ENCODE results near the gene DENND4B. TPM values are rescaled to one million over a fixed set of nuclear protein-coding genes. Genes with fewer than 3 reads are reported as not detected.

Gene DENND4B
- total and polyA plus RNA-seq, 9 of the 15 experiments (the other 6 are each of a cell fraction or from before 2014, with no cell fraction given) = 9.5 to 80.5 (median 23.1) TPM

DNA sequence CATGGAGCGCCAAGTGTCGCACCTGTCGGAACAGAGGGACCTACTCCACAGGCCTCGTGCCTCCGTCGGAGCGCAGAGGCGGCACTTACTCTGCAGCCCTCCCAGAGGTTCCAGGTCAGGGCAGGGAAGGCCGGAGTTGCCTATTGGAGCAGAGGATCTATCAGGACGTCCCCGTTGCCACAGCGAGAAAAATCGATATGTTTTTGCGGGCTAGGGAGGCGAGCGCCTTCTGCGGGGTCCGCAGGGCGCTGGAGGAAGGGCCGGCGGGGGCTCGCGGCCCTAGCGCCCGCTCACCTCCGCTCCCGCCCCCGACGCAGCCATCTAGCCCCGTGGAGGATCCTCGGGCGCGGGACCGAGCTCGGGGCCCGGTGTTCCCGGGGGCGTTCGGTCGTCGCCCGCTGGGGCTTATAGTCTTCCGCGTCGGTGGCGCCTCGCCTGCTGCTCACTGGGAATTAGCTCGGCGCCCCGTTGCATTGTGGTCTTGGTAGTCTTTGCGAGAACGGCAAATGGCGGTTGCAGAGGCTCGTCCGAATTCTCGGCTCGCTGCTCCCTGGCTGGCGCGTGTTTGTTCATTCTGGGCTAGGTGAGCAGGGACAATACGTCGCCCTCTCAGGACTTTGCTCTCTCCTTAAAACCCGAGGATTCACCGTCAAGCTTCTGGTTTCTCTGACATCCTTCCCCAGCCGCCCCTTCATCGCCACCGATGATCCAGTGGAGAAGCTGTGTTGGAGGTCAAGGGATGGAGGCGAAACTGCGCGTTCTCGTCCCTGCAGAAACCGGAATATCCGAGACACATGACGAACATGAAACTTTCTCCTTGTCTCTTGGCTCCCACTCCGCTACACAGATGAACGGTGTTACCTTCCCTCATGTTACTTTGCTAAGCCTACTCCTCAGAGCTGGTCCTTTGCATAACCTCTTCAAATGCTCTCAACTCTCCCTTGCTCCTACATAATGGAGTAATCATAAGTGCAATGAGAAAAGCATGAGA, 31.0 kb upstream of the DENND4B start, which contains the start of gene JTB (continued):
- TF ChIP-seq, protein P1, sequence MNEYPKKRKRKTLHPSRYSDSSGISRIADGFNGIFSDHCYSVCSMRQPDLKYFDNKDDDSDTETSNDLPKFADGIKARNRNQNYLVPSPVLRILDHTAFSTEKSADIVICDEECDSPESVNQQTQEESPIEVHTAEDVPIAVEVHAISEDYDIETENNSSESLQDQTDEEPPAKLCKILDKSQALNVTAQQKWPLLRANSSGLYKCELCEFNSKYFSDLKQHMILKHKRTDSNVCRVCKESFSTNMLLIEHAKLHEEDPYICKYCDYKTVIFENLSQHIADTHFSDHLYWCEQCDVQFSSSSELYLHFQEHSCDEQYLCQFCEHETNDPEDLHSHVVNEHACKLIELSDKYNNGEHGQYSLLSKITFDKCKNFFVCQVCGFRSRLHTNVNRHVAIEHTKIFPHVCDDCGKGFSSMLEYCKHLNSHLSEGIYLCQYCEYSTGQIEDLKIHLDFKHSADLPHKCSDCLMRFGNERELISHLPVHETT (CRISPR knock-in tag; conservative IDR thresholded peaks at IDR 0.05 in 1 of 2, IDR thresholded peaks at IDR 0.05 in 1 of 2) = peak in 1 of 2 experiments; percentile 90; a peak in 2 of 4 replicates
- TF ChIP-seq, protein P2, sequence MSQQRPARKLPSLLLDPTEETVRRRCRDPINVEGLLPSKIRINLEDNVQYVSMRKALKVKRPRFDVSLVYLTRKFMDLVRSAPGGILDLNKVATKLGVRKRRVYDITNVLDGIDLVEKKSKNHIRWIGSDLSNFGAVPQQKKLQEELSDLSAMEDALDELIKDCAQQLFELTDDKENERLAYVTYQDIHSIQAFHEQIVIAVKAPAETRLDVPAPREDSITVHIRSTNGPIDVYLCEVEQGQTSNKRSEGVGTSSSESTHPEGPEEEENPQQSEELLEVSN (IDR thresholded peaks at IDR 0.05; ENCODE audit: borderline replicate concordance in 1 of 2, extremely low read depth in 1 of 2, insufficient read depth in 1 of 2, insufficient read length in 1 of 2, low read depth in 1 of 2, low read length in 1 of 2, poor library complexity in 1 of 2, severe bottlenecking in 1 of 2) = peak in 1 of 2 experiments; percentile 79
- TF ChIP-seq MEIS2 (IDR thresholded peaks at IDR 0.05; ENCODE audit: partially characterized antibody) = no peak
- peak; percentile 72; the same call in 1 of the 2 replicates for TF ChIP-seq NFRKB (IDR thresholded peaks at IDR 0.05; ENCODE audit: low read depth)
- TF ChIP-seq ZBED1 (IDR thresholded peaks at IDR 0.05) = peak; percentile 22; the same call in 1 of the 2 replicates
- TF ChIP-seq NR4A1 (CRISPR knock-in tag; IDR thresholded peaks at IDR 0.05) = 0 out of 2 replicates have a peak, but pooled peaks have one; percentile 12
- TF ChIP-seq NR4A1 (tag; IDR thresholded peaks at IDR 0.05) = no peak
- TF ChIP-seq NFIX (CRISPR knock-in tag; IDR thresholded peaks at IDR 0.05; ENCODE audit: low read depth) = no peak
- no peak for TF ChIP-seq ZNF695 (CRISPR knock-in tag; IDR thresholded peaks at IDR 0.05)
- TF ChIP-seq, protein P3, sequence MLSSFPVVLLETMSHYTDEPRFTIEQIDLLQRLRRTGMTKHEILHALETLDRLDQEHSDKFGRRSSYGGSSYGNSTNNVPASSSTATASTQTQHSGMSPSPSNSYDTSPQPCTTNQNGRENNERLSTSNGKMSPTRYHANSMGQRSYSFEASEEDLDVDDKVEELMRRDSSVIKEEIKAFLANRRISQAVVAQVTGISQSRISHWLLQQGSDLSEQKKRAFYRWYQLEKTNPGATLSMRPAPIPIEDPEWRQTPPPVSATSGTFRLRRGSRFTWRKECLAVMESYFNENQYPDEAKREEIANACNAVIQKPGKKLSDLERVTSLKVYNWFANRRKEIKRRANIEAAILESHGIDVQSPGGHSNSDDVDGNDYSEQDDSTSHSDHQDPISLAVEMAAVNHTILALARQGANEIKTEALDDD (IDR thresholded peaks at IDR 0.05) = no peak
- TF ChIP-seq KLF1 (tag; IDR thresholded peaks at IDR 0.05) = peak; percentile 48; the same call in 1 of the 2 replicates
- no peak for TF ChIP-seq MYBL2 (IDR thresholded peaks at IDR 0.05; ENCODE audit: low read depth)
- TF ChIP-seq MYBL2 (CRISPR knock-in tag; IDR thresholded peaks at IDR 0.05; ENCODE audit: borderline replicate concordance) = no peak
- TF ChIP-seq SAFB2 (IDR thresholded peaks at IDR 0.05; ENCODE audit: borderline replicate concordance, low read depth, low read length, severe bottlenecking) = no peak
- no peak for TF ChIP-seq SIRT6 (IDR thresholded peaks at IDR 0.05; ENCODE audit: low read depth, low read length)
- peak; percentile 8; the same call in 1 of the 2 replicates for TF ChIP-seq MYC (IDR thresholded peaks at IDR 0.05; ENCODE audit: low read depth, low read length)
- TF ChIP-seq MYC (CRISPR knock-in tag; IDR thresholded peaks at IDR 0.05; ENCODE audit: borderline replicate concordance, low read depth) = no peak; the same call in 1 of the 2 replicates
- TF ChIP-seq, protein P4, sequence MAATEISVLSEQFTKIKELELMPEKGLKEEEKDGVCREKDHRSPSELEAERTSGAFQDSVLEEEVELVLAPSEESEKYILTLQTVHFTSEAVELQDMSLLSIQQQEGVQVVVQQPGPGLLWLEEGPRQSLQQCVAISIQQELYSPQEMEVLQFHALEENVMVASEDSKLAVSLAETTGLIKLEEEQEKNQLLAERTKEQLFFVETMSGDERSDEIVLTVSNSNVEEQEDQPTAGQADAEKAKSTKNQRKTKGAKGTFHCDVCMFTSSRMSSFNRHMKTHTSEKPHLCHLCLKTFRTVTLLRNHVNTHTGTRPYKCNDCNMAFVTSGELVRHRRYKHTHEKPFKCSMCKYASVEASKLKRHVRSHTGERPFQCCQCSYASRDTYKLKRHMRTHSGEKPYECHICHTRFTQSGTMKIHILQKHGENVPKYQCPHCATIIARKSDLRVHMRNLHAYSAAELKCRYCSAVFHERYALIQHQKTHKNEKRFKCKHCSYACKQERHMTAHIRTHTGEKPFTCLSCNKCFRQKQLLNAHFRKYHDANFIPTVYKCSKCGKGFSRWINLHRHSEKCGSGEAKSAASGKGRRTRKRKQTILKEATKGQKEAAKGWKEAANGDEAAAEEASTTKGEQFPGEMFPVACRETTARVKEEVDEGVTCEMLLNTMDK (IDR thresholded peaks at IDR 0.05; ENCODE audit: borderline replicate concordance, insufficient read depth, low read depth, low read length, poor library complexity, severe bottlenecking) = peak; percentile 13
- TF ChIP-seq ELF2 (CRISPR knock-in tag; IDR thresholded peaks at IDR 0.05) = peak; percentile 90
- peak; percentile 30; the same call in 1 of the 2 replicates for TF ChIP-seq ETV1 (tag; conservative IDR thresholded peaks at IDR 0.05; ENCODE audit: low read depth)

Measured in K562 (cell line).